OCI-LY7 (cell line): ENCODE results near the gene GOLIM4. TPM values are rescaled to one million over a fixed set of nuclear protein-coding genes. Genes with fewer than 3 reads are reported as not detected.

Experiments
- BruUV-seq: library from RNA; stranded (reverse); fragments of 400-500 nt; replicated peaks from 2 replicates; lab custom pipeline; 2021; lab: Mats Ljungman, UMichigan
- CTCF ChIA-PET: fragments of 300-600 bp; sonication (Branson Sonifier 250); formaldehyde crosslinking; loops from one replicate; lab custom pipeline; 2022; ENCODE audit warnings: antibody characterized with exemption; ENCODE audit not compliant: unreplicated experiment; lab: Charles Lee
- POLR2A ChIA-PET: fragments of 300-600 bp; sonication (Branson Sonifier 250); formaldehyde crosslinking; loops from one replicate; lab custom pipeline; 2022; ENCODE audit warnings: antibody characterized with exemption; lab: Charles Lee
- DNase-seq: peaks from one replicate; pipeline ENCODE4 v3.0.0-alpha.2; 2015; ENCODE audit warnings: low spot score
- H2AFZ ChIP-seq: fragments of 200-600 bp; sonication (generic), shearing (Covaris generic); 2 replicates; pipeline ENCODE4 v1.6.1; 2014; ENCODE audit warnings: mild to moderate bottlenecking, antibody characterized with exemption, low read length, moderate library complexity
- H3K27ac ChIP-seq: fragments of 200-600 bp; sonication (generic); 2 replicates; pipeline ENCODE4 v1.5.1; 2014; ENCODE audit warnings: mixed run types, low read depth, mild to moderate bottlenecking, moderate library complexity, low read length, inconsistent platforms; ENCODE audit not compliant: poor library complexity, severe bottlenecking
- H3K36me3 ChIP-seq: fragments of 200-600 bp; sonication (generic); 2 replicates; pipeline ENCODE4 v1.6.1; 2014; ENCODE audit warnings: mild to moderate bottlenecking, antibody characterized with exemption, low read length, moderate library complexity, mixed read lengths; ENCODE audit not compliant: insufficient read depth
- H3K4me1 ChIP-seq: fragments of 200-600 bp; sonication (generic); 2 replicates; pipeline ENCODE4 v1.5.1; 2014; ENCODE audit warnings: mild to moderate bottlenecking, low read length; ENCODE audit not compliant: insufficient read depth, poor library complexity, severe bottlenecking
- H3K4me2 ChIP-seq: fragments of 200-600 bp; sonication (generic); 2 replicates; pipeline ENCODE4 v1.6.1; 2014; ENCODE audit warnings: mild to moderate bottlenecking, low read length
- H3K4me3 ChIP-seq: fragments of 200-600 bp; sonication (generic); 2 replicates; pipeline ENCODE4 v1.5.1; 2014; ENCODE audit warnings: mild to moderate bottlenecking, low read depth, low read length; ENCODE audit not compliant: poor library complexity, severe bottlenecking
- H3K79me2 ChIP-seq: fragments of 200-600 bp; sonication (generic); 2 replicates; pipeline ENCODE4 v1.6.1; 2016; ENCODE audit warnings: low read depth, mild to moderate bottlenecking, low read length, moderate library complexity, mixed read lengths; ENCODE audit not compliant: insufficient read depth
- H3K9me2 ChIP-seq: fragments of 200-600 bp; sonication (generic); 2 replicates; pipeline ENCODE4 v1.6.1; 2016; ENCODE audit warnings: mild to moderate bottlenecking, low read length, mixed read lengths; ENCODE audit not compliant: insufficient read depth
- H3K9me3 ChIP-seq: fragments of 200-600 bp; sonication (generic); 2 replicates; pipeline ENCODE4 v1.6.1; 2014; ENCODE audit warnings: mild to moderate bottlenecking, mixed run types, low read length, mixed read lengths
- H4K20me1 ChIP-seq: fragments of 200-600 bp; sonication (generic); 2 replicates; pipeline ENCODE4 v1.6.1; 2014; ENCODE audit warnings: mild to moderate bottlenecking, antibody characterized with exemption, low read length, moderate library complexity, mixed read lengths; ENCODE audit not compliant: insufficient read depth
- EZH2phosphoT487 ChIP-seq: fragments of 200-600 bp; sonication (generic); IDR thresholded peaks from 2 replicates; pipeline ENCODE4 v1.6.1; 2018; ENCODE audit warnings: low read depth, borderline replicate concordance, mild to moderate bottlenecking, mixed run types, antibody characterized with exemption, low read length, moderate library complexity, mixed read lengths
- intact Hi-C: fragments of 100-400 bp; cut with micrococcal nuclease; formaldehyde crosslinking; loops from one replicate; pipeline ENCODE4 v1.10.0; 2022; ENCODE audit not compliant: unreplicated experiment
- total RNA-seq, 2 experiments: library from RNA; depleted of rRNA in 1 of 2; stranded (reverse); fragments of >200 nt in 1 of 2; shearing (Covaris generic) in 1 of 2; gene quantifications; 2 replicates each; pipeline ENCODE4 v1.2.3, GENCODE V29; 2014 to 2022
- TF ChIP-seq, protein P1 (sequence below): fragments of 200-600 bp; sonication (generic); conservative IDR thresholded peaks from 2 replicates; pipeline ENCODE4 v1.5.1; 2014; ENCODE audit warnings: mild to moderate bottlenecking, antibody characterized with exemption, low read length, moderate library complexity, mixed read lengths

The GOLIM4 gene
- total RNA-seq, 2 experiments from 2014 or later: 31.2 to 42.8 TPM

DNA sequence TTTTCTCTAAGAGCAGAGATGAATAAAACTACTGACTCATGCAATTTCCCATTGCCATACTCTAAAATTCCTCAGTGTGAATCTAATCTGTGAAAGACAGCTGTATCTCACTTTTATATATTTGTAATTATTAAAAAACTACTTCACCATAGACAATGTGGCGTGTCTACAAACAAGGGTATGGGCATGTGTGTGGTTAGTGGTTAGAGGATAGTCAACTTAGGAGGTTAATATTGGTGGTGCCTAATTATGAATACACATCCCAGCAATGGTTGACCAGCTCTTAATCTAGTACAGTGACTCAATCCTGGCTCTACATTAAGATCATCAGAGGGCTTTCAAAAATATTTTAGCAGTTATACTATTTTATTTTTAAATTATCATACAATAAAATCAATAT, 94.5 kb downstream of the GOLIM4 start:
- Histone ChIP-seq H3K27ac (no peak overlapping the region), H3K4me3 (no peak overlapping the region), H3K4me1 (no peaks in the 10 kb centered on the region), H3K9me2 (peaks cover 4% of the 10 kb centered on the region; the same call in 1 of the 2 replicates), H3K4me2 (no peak overlapping the region), H4K20me1 (no peaks in the 10 kb centered on the region), H3K79me2 (no peaks in the 10 kb centered on the region), H3K36me3 (no peaks in the 10 kb centered on the region), H3K9me3 (no peaks in the 10 kb centered on the region), H2AFZ (no peak overlapping the region)
- TF ChIP-seq EZH2phosphoT487: no peak
- TF ChIP-seq, protein P1, sequence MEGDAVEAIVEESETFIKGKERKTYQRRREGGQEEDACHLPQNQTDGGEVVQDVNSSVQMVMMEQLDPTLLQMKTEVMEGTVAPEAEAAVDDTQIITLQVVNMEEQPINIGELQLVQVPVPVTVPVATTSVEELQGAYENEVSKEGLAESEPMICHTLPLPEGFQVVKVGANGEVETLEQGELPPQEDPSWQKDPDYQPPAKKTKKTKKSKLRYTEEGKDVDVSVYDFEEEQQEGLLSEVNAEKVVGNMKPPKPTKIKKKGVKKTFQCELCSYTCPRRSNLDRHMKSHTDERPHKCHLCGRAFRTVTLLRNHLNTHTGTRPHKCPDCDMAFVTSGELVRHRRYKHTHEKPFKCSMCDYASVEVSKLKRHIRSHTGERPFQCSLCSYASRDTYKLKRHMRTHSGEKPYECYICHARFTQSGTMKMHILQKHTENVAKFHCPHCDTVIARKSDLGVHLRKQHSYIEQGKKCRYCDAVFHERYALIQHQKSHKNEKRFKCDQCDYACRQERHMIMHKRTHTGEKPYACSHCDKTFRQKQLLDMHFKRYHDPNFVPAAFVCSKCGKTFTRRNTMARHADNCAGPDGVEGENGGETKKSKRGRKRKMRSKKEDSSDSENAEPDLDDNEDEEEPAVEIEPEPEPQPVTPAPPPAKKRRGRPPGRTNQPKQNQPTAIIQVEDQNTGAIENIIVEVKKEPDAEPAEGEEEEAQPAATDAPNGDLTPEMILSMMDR: no peak
- intact Hi-C loops: no loop called here
- POLR2A ChIA-PET: no interaction called here
- no TSS peak for BruUV-seq
- CTCF ChIA-PET: no interaction called here
- DNase-seq: no peak

DNA sequence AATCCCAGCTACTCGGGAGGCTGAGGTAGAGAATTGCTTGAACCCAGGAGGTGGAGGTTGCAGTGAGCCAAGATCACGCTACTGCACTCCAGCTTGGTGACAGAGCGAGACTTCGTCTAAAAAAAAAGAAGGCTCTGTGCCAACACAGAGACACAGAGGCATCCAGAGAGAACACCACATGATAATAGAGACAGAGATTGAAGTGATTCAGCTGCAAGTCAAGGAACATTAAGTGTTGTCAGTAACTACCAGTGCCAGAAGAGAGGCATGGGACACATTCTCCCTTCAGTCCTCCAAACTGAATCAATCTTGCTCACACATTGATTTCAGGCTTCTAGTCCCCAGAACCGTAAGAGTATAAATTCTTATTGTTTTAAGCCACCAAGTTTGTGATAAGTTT, 97.5 kb downstream of the GOLIM4 start:
- ChIA-PET CTCF (no interaction called here), POLR2A (interaction anchor here (0.7 to 1.1 kb wide), 2 partner anchors 30 to 397 kb away, joined by 3 read pairs; no protein-coding TSS in a partner anchor)
- no peak overlapping the region for H2AFZ ChIP-seq
- DNase-seq: no peak
- H3K27ac ChIP-seq: no peak overlapping the region
- no peaks in the 10 kb centered on the region for H3K36me3 ChIP-seq
- no peaks in the 10 kb centered on the region for H3K4me1 ChIP-seq
- H3K79me2 ChIP-seq: no peaks in the 10 kb centered on the region
- H3K4me2 ChIP-seq: no peak overlapping the region
- no peak overlapping the region for H3K4me3 ChIP-seq
- intact Hi-C loops: no loop called here
- TF ChIP-seq, protein P1: no peak
- TF ChIP-seq EZH2phosphoT487: no peak
- peaks cover 4% of the 10 kb centered on the region; the same call in 1 of the 2 replicates for H3K9me2 ChIP-seq
- no peaks in the 10 kb centered on the region for H3K9me3 ChIP-seq
- H4K20me1 ChIP-seq: no peaks in the 10 kb centered on the region
- BruUV-seq: no TSS peak

DNA sequence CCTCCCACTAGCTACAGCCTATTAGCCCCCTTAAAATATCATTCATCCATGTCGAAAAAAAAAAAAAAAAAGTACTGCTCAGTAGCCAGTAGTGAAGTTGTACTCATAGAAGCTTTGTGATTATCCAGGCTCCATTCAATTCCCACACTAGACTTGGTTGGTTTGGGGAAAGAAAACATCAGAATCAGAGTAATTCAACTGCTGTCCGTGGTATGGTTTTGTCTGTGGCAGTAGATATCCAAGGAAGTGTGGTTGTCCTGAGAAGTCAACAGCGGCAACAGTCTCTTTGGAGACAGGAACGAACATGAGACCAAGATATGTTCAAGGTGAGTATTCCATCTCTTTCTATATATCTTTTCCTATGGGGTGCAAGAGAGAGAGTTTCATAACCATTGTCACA, 99.2 kb downstream of the GOLIM4 start:
- no peak overlapping the region for H3K27ac ChIP-seq
- H3K9me2 ChIP-seq: peaks cover 4% of the 10 kb centered on the region; the same call in 1 of the 2 replicates
- H3K4me2 ChIP-seq: no peak overlapping the region
- no TSS peak for BruUV-seq
- no peaks in the 10 kb centered on the region for H3K36me3 ChIP-seq
- H3K79me2 ChIP-seq: no peaks in the 10 kb centered on the region
- CTCF ChIA-PET: no interaction called here
- TF ChIP-seq EZH2phosphoT487: no peak
- TF ChIP-seq, protein P1: no peak
- no peaks in the 10 kb centered on the region for H3K9me3 ChIP-seq
- H3K4me3 ChIP-seq: no peak overlapping the region
- DNase-seq: no peak
- POLR2A ChIA-PET: no interaction called here
- H3K4me1 ChIP-seq: no peaks in the 10 kb centered on the region
- H2AFZ ChIP-seq: no peak overlapping the region
- intact Hi-C loops: no loop called here
- no peaks in the 10 kb centered on the region for H4K20me1 ChIP-seq
